ENCODE data around the gene GNAT1. TPM values are rescaled to one million over a fixed set of nuclear protein-coding genes. Genes with fewer than 3 reads are reported as not detected.
A peak's percentile ranks its signal among the peaks of the same experiment; 100 is the strongest.

Gene GNAT1
- total and polyA plus RNA-seq, 8 donors, result not detected

DNA sequence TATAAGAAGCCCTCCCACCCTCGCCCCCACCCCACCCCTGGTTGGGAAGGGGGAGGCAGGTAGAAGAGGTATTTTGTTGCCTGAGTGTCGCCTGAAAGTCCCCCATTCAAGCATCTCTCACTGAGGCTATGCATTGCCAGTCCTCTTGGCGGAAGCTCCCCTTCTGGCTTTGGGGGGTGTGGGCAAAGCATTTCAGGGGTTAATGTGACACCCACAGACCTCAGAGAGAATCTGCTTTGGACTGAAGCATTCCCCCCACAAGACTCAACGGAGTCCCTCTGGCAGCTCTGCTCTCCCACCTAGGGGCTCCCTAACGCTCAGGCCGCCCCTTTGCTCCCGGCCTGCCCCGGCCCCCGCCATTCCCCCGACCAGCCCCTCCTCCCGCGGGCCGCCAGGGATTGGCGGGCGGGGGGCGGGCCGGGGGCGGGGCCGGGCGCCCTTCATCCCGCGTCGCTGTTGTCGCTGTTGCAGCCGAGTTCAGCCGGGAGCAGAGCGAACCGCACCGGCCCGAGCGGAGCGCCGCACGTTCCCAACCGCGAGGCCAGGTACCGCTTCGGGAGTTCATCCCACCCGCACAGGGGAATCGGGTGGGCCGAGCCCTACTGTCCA is 13.5 kb downstream of the GNAT1 start, which contains the start of gene SLC38A3:
TSS of gene SLC38A3 (plus strand) at position 468 of the 609 bp plus-strand sequence. CDS start 8,929 bp downstream, outside the sequence.
- WGBS, 2 donors, result 2 to 3% methylated on average over 37 to 41 of the region's 41 CpGs
- FAIRE-seq, result no peak

GRCh38 chr3:50205413-50206276 is 14.2 kb downstream of the GNAT1 start:
- Histone ChIP-seq H3K27ac (peak overlapping the region; percentile 81 to 84 (median 82)), H3K4me3 (peak overlapping the region; percentile 46 to 80 (median 74)), H3K36me3 (no peaks in the 10 kb centered on the region), H3K4me1 (peaks cover 42 to 53% (median 48%) of the 10 kb centered on the region in 3 donors), H3K27me3 (no peaks in the 10 kb centered on the region), H3K9me3 (no peaks in the 10 kb centered on the region)
- FAIRE-seq (no peak), ATAC-seq (peak; percentile 72 to 78 (median 74)), DNase-seq (peak; percentile 84 to 95 (median 87))
- 1 to 2% methylated on average over 55 to 67 of the region's 67 CpGs for WGBS, 2 donors
- intact Hi-C loops (cut with DNase I), result no loop called here
- TF ChIP-seq, protein P1, sequence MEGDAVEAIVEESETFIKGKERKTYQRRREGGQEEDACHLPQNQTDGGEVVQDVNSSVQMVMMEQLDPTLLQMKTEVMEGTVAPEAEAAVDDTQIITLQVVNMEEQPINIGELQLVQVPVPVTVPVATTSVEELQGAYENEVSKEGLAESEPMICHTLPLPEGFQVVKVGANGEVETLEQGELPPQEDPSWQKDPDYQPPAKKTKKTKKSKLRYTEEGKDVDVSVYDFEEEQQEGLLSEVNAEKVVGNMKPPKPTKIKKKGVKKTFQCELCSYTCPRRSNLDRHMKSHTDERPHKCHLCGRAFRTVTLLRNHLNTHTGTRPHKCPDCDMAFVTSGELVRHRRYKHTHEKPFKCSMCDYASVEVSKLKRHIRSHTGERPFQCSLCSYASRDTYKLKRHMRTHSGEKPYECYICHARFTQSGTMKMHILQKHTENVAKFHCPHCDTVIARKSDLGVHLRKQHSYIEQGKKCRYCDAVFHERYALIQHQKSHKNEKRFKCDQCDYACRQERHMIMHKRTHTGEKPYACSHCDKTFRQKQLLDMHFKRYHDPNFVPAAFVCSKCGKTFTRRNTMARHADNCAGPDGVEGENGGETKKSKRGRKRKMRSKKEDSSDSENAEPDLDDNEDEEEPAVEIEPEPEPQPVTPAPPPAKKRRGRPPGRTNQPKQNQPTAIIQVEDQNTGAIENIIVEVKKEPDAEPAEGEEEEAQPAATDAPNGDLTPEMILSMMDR (IDR thresholded peaks at IDR 0.05), result no peak

More for the DNA sequence above, 13.5 kb downstream of the GNAT1 start, which contains the start of gene SLC38A3:
- Histone ChIP-seq H3K36me3 (no peaks in the 10 kb centered on the region), H3K27me3 (no peaks in the 10 kb centered on the region), H3K4me1 (peaks cover 39 to 46% (median 43%) of the 10 kb centered on the region in 3 donors), H3K27ac (peak within 1 kb of the TSS; percentile 81 to 84 (median 82)), H3K9me3 (no peaks in the 10 kb centered on the region), H3K4me3 (peak within 1 kb of the TSS; percentile 46 to 80 (median 74))
- intact Hi-C loops (cut with DNase I), result no loop called here
- DNase-seq, result peak; percentile 53 to 83 (median 75)
- TF ChIP-seq, protein P1 (IDR thresholded peaks at IDR 0.05), result no peak
- peak; percentile 74 to 82 (median 78) for ATAC-seq

- 91 to 94% methylated on average over 16 to 17 of the region's 17 CpGs for WGBS, 2 donors
- no peak for DNase-seq
- no peak for FAIRE-seq
- intact Hi-C loops (cut with DNase I), result no loop called here
- H3K36me3 ChIP-seq, result no peaks in the 10 kb centered on the region
- H3K4me3 ChIP-seq, result no peak overlapping the region
- TF ChIP-seq, protein P1 (IDR thresholded peaks at IDR 0.05), result no peak
- no peak for ATAC-seq
- H3K27ac ChIP-seq, result no peak overlapping the region
- H3K4me1 ChIP-seq, result peaks cover 45 to 50% (median 47%) of the 10 kb centered on the region in 3 donors
- H3K27me3 ChIP-seq, result no peaks in the 10 kb centered on the region
- no peaks in the 10 kb centered on the region for H3K9me3 ChIP-seq
These were observed 16.1 kb downstream of the GNAT1 start for GRCh38 chr3:50207359-50208042.

GRCh38 chr3:50208677-50209344 is 17.4 kb downstream of the GNAT1 start:
- intact Hi-C loops (cut with DNase I), result no loop called here
- H3K9me3 ChIP-seq, result no peaks in the 10 kb centered on the region
- no peak overlapping the region for H3K27ac ChIP-seq
- H3K27me3 ChIP-seq, result no peaks in the 10 kb centered on the region
- no peak overlapping the region for H3K4me3 ChIP-seq
- peaks cover 34 to 42% (median 41%) of the 10 kb centered on the region in 3 donors for H3K4me1 ChIP-seq
- ATAC-seq, result no peak
- TF ChIP-seq, protein P1 (IDR thresholded peaks at IDR 0.05), result no peak
- FAIRE-seq, result no peak
- WGBS, 2 donors, result 64 to 70% methylated on average over 14 of the region's 14 CpGs
- H3K36me3 ChIP-seq, result no peaks in the 10 kb centered on the region
- DNase-seq, result peak in 1 of 6 donors; percentile 65

Measured in pancreas (tissue), 10 donors.